ENCODE data around the gene CASR.

CASR gene

DNA sequence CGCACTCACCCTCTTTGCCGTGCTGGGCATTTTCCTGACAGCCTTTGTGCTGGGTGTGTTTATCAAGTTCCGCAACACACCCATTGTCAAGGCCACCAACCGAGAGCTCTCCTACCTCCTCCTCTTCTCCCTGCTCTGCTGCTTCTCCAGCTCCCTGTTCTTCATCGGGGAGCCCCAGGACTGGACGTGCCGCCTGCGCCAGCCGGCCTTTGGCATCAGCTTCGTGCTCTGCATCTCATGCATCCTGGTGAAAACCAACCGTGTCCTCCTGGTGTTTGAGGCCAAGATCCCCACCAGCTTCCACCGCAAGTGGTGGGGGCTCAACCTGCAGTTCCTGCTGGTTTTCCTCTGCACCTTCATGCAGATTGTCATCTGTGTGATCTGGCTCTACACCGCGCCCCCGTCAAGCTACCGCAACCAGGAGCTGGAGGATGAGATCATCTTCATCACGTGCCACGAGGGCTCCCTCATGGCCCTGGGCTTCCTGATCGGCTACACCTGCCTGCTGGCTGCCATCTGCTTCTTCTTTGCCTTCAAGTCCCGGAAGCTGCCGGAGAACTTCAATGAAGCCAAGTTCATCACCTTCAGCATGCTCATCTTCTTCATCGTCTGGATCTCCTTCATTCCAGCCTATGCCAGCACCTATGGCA lies 100.5 kb downstream of the CASR start:
- in situ Hi-C loops (cut with HindIII; ENCODE audit: low pct_ligation_motif_present, low pct_unique_long_range_greater_than_20kb, low sequenced_read_pairs), result no loop called here
- no peak for DNase-seq

DNA sequence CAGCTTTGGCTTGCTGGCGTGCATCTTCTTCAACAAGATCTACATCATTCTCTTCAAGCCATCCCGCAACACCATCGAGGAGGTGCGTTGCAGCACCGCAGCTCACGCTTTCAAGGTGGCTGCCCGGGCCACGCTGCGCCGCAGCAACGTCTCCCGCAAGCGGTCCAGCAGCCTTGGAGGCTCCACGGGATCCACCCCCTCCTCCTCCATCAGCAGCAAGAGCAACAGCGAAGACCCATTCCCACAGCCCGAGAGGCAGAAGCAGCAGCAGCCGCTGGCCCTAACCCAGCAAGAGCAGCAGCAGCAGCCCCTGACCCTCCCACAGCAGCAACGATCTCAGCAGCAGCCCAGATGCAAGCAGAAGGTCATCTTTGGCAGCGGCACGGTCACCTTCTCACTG lies 101.0 kb downstream of the CASR start:
- DNase-seq, result no peak
- in situ Hi-C loops (cut with HindIII; ENCODE audit: low pct_ligation_motif_present, low pct_unique_long_range_greater_than_20kb, low sequenced_read_pairs), result no loop called here

DNA sequence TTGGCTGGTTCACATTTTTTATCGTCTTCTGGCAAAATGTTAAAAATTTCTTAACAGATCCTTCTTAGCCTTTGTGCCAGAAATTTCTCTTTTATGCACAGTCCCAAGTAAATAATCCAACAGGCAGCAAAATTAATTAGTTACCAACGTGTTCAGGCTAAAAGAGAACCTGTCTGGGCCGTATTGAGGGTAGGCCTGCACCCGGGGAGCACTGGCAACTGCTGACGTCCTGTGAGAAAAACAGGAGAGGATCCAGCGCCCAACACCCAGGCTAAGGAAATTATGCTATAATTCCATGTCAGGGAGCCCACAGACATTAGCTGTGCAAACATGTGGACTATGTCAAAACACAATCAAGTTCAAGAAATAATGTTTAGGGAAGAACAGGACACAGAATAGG lies 110.9 kb downstream of the CASR start:
- DNase-seq, result no peak
- in situ Hi-C loops (cut with HindIII; ENCODE audit: low pct_ligation_motif_present, low pct_unique_long_range_greater_than_20kb, low sequenced_read_pairs), result no loop called here

DNA sequence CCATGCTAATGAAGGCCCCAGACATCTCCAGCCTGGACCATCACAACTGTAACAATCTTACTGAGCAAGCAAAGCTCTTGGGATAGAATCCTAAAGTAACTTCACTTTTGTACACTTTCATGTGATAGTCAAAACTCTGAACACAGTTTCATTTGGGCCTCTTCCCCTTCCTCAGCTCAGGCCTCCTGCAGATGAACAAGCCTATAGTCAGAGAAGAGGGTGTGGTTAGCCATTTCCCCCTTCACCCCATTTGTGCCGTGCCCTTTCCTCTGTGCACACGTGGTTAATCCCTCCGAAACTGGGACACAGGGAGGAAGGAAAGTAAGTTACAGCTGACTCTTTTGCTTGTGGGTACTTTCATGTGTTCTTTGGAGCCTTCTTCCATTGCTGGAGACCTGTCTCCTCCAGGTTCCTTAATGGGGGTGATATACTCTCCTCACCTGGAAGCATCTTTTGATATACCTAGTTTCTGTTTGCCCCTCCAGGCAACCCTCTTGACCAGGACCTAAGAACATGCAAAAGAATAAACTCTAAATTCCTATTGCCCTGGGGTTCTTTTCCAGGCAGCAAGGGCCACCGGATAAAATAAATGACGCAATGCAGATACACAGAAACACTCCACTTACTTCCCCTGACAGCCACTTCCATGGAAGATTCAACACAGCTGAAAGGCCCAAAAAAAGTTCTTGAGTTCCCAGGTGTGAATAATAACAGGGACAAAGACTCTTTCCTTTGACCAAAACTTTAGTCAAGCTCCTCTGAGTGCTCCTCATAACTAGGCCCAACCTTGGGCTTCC lies 112.0 kb downstream of the CASR start:
- no peak for DNase-seq

DNA sequence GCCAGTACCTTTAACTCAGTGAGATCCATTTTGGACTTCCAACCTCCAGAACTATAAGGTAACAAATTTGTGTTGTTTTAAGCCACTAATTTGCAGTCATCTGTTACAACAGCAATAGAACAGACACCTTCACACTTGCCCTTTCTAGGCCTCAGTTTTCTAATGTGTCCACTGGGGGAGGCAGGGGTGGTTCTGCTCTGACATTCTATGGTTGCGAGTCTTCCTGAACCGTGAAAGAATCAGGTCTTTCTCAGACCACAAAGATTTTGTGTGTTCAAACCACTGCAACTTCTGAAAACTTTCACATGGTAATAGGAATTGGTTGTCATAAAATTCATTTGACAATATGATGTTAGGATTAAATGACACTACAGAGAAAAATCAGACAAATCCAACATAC lies 114.8 kb downstream of the CASR start:
- in situ Hi-C loops (cut with HindIII; ENCODE audit: low pct_ligation_motif_present, low pct_unique_long_range_greater_than_20kb, low sequenced_read_pairs), result no loop called here
- DNase-seq, result no peak

More for the DNA sequence above, 112.0 kb downstream of the CASR start:
- in situ Hi-C loops (cut with HindIII; ENCODE audit: low pct_ligation_motif_present, low pct_unique_long_range_greater_than_20kb, low sequenced_read_pairs), result no loop called here

DNA sequence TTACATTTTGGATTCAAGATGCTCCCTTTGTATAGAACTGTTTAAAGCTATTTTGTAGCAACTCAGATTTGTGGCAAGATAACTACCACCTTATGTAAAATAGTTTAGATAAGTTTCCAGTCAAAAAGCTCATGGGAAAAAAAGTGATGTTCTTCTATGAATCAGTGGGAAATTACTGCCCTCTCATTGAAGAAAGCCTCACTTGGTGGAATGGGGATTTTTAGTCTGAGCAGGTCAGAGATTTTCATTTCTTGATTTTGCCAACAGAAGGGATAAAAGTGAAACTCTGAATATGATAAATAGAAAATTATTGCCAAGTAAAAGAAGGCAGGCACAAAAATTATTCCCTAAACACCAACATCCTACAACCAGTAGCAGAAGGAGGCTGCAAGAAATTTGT lies 115.7 kb downstream of the CASR start:
- no peak for DNase-seq
- in situ Hi-C loops (cut with HindIII; ENCODE audit: low pct_ligation_motif_present, low pct_unique_long_range_greater_than_20kb, low sequenced_read_pairs), result no loop called here

DNA sequence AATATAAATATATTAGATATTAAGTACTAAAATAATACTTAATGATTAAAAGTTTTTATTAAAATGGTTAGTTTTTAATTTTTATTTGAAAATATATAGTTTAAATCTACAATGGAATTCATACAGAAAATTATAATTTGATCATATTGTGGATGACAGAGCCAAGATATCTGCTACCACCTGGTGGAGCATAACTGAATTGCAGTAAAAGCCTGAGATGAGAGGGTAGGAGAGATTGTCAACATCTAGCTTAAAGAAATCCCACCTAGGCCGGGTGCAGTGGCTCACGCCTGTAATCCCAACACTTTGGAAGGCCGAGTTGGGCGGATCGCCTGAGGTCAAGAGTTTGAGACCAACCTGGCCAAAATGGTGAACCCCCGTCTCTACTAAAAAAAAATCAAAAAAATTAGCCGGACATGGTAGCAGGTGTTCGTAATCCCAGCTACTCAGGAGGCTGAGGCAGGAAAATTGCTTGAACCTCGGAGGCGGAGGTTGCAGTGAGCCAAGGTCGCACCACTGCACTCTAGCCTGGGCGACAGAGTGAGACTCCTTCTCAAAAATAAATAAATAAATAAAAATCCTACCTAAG lies 116.5 kb downstream of the CASR start:
- in situ Hi-C loops (cut with HindIII; ENCODE audit: low pct_ligation_motif_present, low pct_unique_long_range_greater_than_20kb, low sequenced_read_pairs), result no loop called here
- DNase-seq, result peak; percentile 38

DNA sequence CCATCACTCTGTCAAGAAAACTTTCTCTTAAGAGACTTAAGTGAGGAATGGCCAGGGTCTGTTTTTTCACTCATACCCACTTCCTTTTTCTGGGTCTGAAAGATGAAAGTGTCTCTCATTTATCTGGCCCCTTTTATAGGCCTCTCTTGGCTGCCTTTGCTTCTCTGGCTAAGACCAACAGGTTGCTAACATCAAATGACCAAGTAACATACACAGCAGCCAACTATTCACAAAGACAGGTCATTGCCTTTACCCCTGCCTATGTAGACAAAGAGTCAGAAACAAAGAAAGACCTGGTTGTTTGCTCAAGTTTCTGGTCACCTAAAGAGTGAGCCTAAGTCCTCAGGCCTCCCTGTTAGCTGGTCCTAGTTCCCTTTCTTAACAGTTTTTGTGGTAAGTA lies 117.6 kb downstream of the CASR start:
- no peak for DNase-seq

DNA sequence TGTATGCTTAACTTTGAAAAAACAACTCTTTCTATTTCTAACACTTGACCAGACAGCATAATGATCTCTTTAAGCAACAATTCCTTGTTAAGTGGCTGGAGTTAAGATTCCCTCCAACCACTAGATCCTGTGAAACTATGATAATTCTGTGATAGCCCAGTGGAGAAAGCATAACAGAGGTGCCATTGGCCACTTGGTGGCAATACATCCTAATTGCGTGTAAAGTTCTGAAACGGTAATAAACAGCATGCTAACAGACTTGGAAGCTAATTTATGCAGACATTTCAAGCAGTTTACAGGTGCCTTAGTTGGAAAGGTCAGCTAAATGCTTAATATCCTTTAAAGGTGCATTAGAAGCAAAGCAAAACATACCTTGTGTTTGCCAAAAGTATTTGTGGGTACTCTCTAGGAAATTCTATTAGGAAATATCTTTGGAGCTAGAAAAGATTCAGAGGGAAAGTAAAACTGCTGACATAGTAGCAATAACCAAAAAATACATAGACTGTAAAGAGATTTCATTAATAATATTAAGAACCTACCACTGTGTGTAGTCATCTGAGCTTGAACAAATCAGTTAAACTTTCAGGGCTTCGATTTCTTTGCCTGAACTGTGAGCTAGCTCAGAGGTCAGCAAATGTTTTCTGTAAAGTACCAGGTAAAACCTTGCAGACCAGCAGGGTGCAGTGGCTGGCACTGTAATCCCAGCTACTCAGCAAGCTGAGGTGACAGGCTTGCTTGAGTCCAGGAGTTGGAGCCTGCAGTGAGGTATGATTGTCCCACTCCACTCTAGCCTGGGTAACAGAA lies 122.6 kb downstream of the CASR start:
- peak; percentile 16 for DNase-seq
- in situ Hi-C loops (cut with HindIII; ENCODE audit: low pct_ligation_motif_present, low pct_unique_long_range_greater_than_20kb, low sequenced_read_pairs), result no loop called here

More for the DNA sequence above, 117.6 kb downstream of the CASR start:
- in situ Hi-C loops (cut with HindIII; ENCODE audit: low pct_ligation_motif_present, low pct_unique_long_range_greater_than_20kb, low sequenced_read_pairs), result no loop called here

DNA sequence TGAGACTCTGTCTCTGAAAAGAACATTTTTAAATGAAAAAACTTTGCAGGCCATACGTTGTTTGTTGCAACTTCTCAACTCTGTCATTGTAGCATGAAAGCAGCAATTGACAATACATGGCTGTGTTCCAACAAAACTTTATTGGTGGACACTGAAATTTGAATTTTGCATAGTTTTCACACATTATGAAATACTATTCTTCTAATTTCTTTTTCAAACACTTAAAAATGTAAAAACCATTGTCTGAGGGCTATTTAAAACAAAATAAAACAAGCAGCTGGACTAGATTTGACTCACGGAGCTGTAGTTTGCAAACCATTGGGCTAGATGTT lies 123.1 kb downstream of the CASR start:
- DNase-seq, result no peak
- in situ Hi-C loops (cut with HindIII; ENCODE audit: low pct_ligation_motif_present, low pct_unique_long_range_greater_than_20kb, low sequenced_read_pairs), result no loop called here

DNA sequence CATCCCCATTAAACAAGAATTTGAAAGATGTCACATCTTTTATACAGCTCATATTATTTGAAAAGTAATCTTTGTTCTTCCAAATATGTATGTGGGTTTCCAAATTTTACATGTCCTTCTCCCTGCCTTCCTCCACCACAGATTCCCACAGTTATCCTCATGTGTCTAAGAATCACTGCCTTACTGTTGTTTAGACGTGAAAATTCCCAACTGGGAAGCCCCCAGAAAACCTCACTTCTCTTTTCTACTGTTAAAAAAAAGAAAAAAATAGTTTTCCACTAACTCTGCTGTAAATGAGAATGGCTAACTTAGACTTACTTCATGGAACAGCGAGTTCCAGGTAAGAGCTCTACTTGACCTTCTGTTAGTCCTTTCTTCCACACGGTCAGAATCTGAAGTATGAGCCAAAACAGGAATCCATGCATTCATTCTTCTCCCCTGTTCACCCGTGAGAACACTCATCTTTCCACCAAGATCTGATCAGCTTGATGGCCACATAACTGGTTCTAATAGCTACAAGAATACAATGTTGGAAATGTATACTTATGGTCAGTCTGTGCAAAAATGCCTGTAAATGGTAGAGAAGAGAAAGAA lies 123.7 kb downstream of the CASR start:
- in situ Hi-C loops (cut with HindIII; ENCODE audit: low pct_ligation_motif_present, low pct_unique_long_range_greater_than_20kb, low sequenced_read_pairs), result no loop called here
- no peak for DNase-seq

DNA sequence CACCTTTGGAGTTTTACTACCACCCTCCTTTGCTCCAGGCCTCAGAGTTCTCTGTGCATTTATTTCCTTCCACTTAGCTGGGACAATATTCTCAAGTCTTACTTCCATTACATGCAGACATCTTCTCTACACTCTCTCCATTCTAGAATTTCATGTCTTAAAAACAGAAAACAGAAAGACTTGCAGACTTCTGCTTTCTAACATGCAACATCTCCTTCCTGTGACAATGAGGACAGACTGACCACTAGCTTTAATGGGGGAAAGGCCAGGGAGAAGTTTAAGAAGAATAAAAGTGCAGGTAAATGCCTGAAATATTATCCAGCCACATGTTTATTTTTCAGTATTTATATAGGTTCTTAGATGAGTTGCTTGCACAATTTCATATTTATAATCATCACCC lies 124.5 kb downstream of the CASR start:
- no peak for DNase-seq
- in situ Hi-C loops (cut with HindIII; ENCODE audit: low pct_ligation_motif_present, low pct_unique_long_range_greater_than_20kb, low sequenced_read_pairs), result no loop called here

DNA sequence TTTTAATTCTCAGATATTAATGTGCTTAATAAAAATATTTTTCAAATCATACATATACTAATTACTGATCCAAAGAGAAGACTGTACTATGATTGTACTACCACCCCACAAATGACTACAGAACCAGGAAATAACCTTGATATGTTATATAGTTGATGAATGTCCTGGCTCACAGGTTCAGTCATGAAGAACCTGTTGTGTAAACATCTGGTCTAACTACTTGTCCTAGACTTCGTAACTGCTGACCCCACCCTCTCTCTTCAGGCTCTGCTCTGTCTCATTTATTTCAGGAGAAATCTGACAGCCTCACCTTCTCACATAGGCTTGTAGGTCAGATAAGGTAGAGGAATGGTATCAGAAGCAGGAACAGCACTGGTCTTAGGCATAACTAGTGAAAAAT lies 126.9 kb downstream of the CASR start:
- DNase-seq, result no peak
- in situ Hi-C loops (cut with HindIII; ENCODE audit: low pct_ligation_motif_present, low pct_unique_long_range_greater_than_20kb, low sequenced_read_pairs), result no loop called here

DNA sequence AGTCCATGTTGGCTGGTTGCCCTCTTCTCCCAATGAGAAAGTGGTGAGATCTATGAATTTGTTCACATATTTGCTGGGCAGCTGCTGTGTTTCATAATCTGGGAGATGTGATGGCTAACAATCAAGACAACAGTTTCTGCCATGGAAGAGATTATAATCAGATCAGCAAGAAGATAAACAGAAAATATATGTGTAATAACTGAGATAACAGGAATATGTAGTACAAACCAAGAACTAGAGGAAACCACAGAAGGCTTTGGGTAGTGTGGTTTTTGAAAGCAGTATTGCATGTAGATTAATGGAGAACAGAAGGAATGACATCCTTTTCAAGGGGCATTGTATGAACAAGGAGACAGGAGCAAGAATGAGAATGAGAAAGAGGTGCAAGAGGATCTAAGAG lies 129.4 kb downstream of the CASR start:
- in situ Hi-C loops (cut with HindIII; ENCODE audit: low pct_ligation_motif_present, low pct_unique_long_range_greater_than_20kb, low sequenced_read_pairs), result no loop called here
- no peak for DNase-seq

DNA sequence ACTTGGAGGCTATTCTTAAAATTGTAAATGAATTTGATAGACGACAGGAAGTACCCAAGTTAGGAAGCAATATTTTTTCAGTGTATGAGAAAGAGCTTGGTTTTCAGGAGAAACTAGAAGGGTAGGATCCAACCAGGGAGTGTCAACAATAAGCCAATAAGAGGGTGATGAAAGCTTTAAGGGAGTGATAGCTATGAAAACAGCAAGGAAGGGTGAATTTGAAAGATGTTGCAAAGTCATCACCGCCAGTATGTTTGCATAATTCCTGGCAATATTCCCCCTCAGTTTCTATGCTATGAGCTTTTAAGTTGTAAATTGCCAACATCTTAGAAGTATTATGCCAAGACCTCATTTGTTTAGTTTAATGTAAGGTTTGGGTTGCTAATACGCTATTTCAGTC lies 129.8 kb downstream of the CASR start:
- no peak for DNase-seq
- in situ Hi-C loops (cut with HindIII; ENCODE audit: low pct_ligation_motif_present, low pct_unique_long_range_greater_than_20kb, low sequenced_read_pairs), result no loop called here

DNA sequence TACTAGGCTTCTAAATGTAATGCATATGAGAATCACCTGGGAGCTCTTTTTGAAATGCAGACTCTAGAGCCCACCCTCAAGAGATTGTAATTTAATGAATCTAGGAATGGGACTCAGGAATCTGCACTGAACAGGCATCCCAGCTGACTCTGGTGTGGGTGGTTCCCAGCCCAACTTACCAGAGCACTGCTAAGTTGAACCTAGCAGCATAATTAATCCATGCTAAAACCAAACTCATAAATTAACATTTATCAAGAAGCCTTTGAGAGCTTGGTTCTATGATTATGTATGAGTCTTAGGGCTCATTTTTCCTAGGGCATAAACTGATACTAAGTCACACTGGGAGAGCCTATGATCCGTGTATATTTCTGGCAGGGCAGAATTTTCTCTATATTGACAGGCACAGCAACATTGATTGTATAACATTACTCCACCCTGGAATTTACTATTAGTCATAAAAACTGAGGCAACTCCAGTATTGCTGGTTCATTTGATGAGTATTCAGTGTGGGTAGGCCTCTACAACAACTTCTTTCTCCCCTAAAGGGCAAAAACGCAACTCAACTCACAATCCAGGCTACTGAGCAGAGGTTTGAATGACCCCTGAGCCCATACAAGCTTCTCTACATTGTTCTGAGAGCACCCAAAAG lies 130.9 kb downstream of the CASR start:
- in situ Hi-C loops (cut with HindIII; ENCODE audit: low pct_ligation_motif_present, low pct_unique_long_range_greater_than_20kb, low sequenced_read_pairs), result no loop called here
- DNase-seq, result no peak

DNA sequence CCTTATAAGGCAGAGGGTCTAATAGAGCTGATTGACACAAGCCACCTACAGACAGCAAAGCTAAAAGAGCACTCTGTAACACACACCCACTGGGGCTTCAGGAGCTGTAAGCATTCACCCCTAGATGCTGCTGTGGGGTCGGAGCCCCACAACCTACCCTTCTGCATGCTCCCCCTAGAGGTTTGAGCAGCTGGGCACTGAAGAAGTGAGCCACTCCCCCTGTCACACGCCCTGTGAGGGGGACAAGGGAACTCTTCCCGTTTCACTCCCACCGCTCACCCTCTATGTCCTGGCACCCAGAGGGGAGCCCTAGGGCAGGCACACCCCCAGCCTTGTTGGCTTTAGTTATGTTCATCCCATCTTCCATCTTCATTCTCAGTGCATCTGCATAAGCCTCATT lies 132.2 kb downstream of the CASR start:
- no peak for DNase-seq
- in situ Hi-C loops (cut with HindIII; ENCODE audit: low pct_ligation_motif_present, low pct_unique_long_range_greater_than_20kb, low sequenced_read_pairs), result no loop called here

DNA sequence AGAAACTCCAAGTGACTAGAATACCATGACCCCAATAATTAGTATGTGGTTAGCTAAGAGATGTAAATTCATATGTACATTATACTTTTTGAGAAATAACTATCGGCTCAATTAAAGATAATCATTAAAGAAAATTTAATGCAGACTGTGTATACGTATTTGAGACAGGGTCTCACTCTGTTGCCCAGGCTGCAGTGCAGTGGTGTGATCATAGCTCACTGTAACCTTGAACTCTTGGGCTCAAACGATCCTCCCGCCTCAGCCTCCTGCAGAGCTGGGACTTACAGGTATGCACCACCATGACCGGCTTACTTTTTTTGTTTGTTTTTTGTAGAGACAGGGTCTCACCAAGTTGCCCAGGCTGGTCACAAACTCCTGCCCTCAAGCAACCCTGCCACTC lies 132.9 kb downstream of the CASR start:
- in situ Hi-C loops (cut with HindIII; ENCODE audit: low pct_ligation_motif_present, low pct_unique_long_range_greater_than_20kb, low sequenced_read_pairs), result no loop called here
- no peak for DNase-seq

DNA sequence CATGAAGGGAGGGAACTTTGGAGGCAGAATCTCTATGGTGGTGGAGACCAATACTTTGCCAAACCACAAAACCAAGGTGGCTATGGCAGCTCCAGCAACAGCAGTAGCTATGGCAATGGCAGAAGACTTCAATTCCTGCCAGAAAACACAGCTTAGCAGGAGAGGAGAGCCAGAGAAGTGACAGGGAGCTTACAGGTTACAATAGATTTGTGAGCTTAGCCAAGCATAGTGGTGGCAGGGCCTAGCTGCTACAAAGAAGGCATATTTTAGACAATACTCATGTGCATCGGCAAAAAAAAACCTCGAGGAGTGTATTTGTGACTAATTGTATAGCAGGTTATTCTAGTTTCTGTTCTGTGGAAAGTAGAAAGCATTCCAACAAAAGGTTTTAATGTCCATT lies 135.2 kb downstream of the CASR start:
- in situ Hi-C loops (cut with HindIII; ENCODE audit: low pct_ligation_motif_present, low pct_unique_long_range_greater_than_20kb, low sequenced_read_pairs), result no loop called here
- no peak for DNase-seq
